Effector memory CD8-positive, alpha-beta T cell (primary cell): Measurements from ENCODE around the gene SLC29A4.
"Not testable (repeated sequence)": the region's sequence is repeated elsewhere in the genome, so short reads cannot be mapped to it uniquely, and the experiment has no call there.

Experiments used
- ATAC-seq: fragments of 150-1000 bp; cut with Tn5 transposase; replicated peaks from 2 replicates; pipeline ENCODE4 v1.10.0; 2021; ENCODE audit warnings: mild to moderate bottlenecking, moderate library complexity
- DNase-seq, 3 experiments: peaks; one replicate each; pipeline ENCODE4 v3.0.0; 2021
- H3K27ac Mint-ChIP-seq, 2 donors: one replicate each; pipeline ENCODE4 v1.8.0; 2022; ENCODE audit warnings: mild to moderate bottlenecking in 2 of 2, mixed read lengths in 2 of 2, moderate library complexity in 2 of 2
- H3K27me3 Mint-ChIP-seq, 2 donors: one replicate each; pipeline ENCODE4 v1.8.0; 2022; ENCODE audit warnings: mixed read lengths in 2 of 2
- H3K36me3 Mint-ChIP-seq: one replicate; pipeline ENCODE4 v1.8.0; 2022; ENCODE audit warnings: mild to moderate bottlenecking, moderate library complexity, mixed read lengths; ENCODE audit not compliant: insufficient read depth
- H3K4me1 Mint-ChIP-seq, 2 donors: one replicate each; pipeline ENCODE4 v1.8.0; 2022; ENCODE audit warnings: low read depth in 2 of 2, mixed read lengths in 2 of 2
- H3K4me3 Mint-ChIP-seq, 2 donors: one replicate each; pipeline ENCODE4 v1.8.0; 2022; ENCODE audit warnings: mild to moderate bottlenecking in 2 of 2, mixed read lengths in 2 of 2, moderate library complexity in 2 of 2
- H3K9me3 Mint-ChIP-seq, 2 donors: one replicate each; pipeline ENCODE4 v1.8.0; 2022; ENCODE audit warnings: mixed read lengths in 2 of 2

Gene SLC29A4

DNA sequence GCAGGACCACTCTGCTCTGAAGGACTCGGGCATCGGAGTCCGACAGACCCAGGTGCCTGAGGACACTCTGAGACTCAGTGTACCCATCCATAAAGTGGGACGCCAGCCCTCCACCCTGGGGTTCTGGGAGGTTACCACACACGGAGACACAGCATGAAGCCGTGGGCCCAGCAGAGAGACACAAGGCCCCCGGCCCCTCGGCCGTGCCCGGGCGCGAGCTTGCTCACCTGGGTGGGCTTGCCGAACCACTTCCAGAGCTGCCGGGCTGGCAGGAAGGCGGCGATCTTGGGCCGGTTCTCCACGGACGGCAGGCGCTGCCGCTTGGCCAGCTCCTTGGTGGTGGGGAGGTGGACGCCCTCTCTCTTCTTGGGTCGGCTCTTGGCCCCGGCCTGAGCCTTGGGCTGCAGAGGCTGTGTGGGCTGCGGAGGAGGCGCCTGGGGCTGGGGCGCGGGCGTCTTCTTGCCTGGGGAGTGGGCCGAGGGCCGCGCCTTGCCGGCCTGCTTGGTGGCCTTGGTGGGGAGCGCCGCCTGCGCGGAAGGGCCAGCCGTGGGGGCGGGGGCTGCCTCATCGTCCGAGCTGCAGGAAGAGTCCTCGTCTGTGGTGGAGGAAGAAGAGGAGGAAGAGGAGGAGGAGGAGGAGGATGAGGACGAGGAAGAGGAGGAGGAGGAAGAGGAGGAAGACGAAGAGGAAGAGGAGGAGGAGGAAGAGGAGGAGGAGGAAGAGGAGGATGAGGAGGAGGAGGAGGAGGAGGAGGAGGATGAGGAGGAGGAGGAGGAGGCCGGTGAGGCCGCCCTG lies 29.7 kb downstream of the SLC29A4 start:
- H3K9me3 Mint-ChIP-seq, ATAC-seq, H3K27ac Mint-ChIP-seq, H3K4me1 Mint-ChIP-seq, H3K27me3 Mint-ChIP-seq, H3K4me3 Mint-ChIP-seq, DNase-seq: not testable (repeated sequence)
- peaks cover 37% of the 10 kb centered on the region for H3K36me3 Mint-ChIP-seq

DNA sequence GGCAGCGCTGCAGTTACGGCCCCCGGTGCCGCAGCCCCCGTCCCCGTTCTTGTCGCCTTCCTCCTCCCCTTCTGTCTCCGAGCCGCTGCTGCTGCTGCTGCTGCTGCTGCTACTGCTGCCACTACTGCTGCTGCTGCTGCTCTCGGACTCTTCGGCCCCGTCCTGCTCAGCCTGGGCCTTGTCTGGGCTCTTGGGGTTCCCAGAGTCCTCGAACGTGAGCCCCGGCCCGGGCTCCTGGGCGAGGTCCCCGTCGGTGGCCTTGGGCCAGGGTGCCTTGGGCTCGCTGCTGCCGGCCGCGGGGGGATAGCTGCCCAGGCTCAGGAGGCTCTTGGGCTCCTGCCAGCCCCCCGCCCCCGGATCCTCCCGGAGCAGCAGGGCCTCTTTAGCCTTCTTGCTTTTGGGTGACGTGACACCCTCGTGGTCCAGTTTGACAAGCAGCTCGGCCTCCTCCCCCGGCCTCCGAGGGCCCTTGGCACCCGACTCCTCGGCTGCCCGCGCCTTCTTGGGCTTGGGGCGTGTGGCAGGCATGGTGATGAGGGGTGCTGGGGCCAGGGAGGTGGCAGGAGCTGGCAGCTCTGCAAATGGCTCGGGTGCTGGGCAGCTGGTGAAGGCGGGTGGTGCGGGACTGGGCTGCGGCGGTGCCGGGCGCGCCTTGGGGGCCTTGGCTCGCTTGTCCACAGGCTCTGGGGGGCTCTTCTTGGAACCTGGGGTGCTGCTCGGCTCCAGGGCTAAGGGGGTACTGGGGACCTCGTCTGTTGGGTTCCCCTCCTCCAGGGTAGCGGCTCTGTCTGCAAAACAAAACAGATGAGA lies 30.5 kb downstream of the SLC29A4 start:
- H3K27ac Mint-ChIP-seq, H3K4me1 Mint-ChIP-seq, H3K9me3 Mint-ChIP-seq, ATAC-seq, DNase-seq, H3K4me3 Mint-ChIP-seq, H3K27me3 Mint-ChIP-seq: not testable (repeated sequence)
- peaks cover 33% of the 10 kb centered on the region for H3K36me3 Mint-ChIP-seq

DNA sequence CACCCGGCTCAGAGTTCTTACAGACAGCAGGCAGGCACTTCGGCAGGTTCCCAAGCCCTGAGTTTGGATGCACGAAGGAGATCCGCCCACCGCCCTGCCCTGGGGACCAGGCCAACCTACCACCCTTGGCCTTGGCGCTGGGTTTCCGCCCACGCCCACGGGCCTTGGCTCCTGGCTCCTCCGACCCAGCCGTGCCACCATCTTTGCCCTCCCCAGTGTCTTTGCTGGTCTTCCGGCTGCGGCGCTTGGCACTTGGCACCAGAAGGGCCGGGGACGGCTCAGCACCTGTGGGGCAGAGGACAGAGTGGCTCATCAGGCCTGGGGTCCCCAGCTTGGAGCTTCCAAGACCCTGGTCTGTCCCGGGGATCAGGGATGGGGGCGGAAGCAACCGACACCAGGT lies 32.1 kb downstream of the SLC29A4 start:
- no peak overlapping the region for H3K4me3 Mint-ChIP-seq
- DNase-seq (no peak), ATAC-seq (no peak)
- no peaks in the 10 kb centered on the region for H3K4me1 Mint-ChIP-seq
- no peak overlapping the region for H3K27ac Mint-ChIP-seq
- peaks cover 0 to 8% of the 10 kb centered on the region in 2 donors for H3K9me3 Mint-ChIP-seq
- no peaks in the 10 kb centered on the region for H3K27me3 Mint-ChIP-seq
- peaks cover 44% of the 10 kb centered on the region for H3K36me3 Mint-ChIP-seq

DNA sequence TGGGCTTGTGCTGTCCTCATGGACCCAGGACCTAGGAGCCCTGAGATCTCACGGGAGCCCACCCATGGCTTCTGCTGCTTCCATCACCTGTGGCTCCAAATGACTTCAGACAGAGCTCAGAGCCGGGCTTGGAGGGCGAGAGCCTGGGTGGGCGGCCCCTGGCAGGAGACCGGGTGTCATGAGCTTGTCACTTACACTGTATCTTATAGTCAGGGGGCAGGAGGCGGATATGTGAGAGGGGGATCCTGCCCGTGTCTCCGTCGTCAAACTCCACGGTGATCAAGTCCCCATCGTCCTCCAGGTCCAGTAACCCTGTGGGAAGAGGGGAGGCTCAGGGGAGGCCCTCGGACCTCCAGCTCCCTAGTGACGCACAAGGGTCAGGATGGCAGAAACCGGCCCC lies 33.0 kb downstream of the SLC29A4 start:
- Mint-ChIP-seq H3K36me3 (peaks cover 44% of the 10 kb centered on the region), H3K9me3 (peaks cover 0 to 8% of the 10 kb centered on the region in 2 donors), H3K27me3 (no peaks in the 10 kb centered on the region), H3K4me3 (no peak overlapping the region), H3K4me1 (no peaks in the 10 kb centered on the region), H3K27ac (peak overlapping the region in 1 of 2 donors; percentile 62)
- ATAC-seq (no peak), DNase-seq (no peak)

- not testable (repeated sequence) for H3K27ac Mint-ChIP-seq
Observed at GRCh38 chr7:5318613-5319012, 35.9 kb downstream of the SLC29A4 start.

GRCh38 chr7:5320391-5320790 lies 37.6 kb downstream of the SLC29A4 start:
- no peak overlapping the region for H3K27ac Mint-ChIP-seq
- H3K36me3 Mint-ChIP-seq = peaks cover 55% of the 10 kb centered on the region
- ATAC-seq (no peak), DNase-seq (no peak)
- H3K27me3 Mint-ChIP-seq = no peaks in the 10 kb centered on the region
- no peak overlapping the region for H3K4me3 Mint-ChIP-seq
- peaks cover 0 to 8% of the 10 kb centered on the region in 2 donors for H3K9me3 Mint-ChIP-seq
- H3K4me1 Mint-ChIP-seq = peaks cover 0 to 2% of the 10 kb centered on the region in 2 donors

More at GRCh38 chr7:5318613-5319012, 35.9 kb downstream of the SLC29A4 start:
- not testable (repeated sequence) for H3K4me3 Mint-ChIP-seq, ATAC-seq, H3K4me1 Mint-ChIP-seq, H3K9me3 Mint-ChIP-seq, H3K27me3 Mint-ChIP-seq, DNase-seq
- peaks cover 53% of the 10 kb centered on the region for H3K36me3 Mint-ChIP-seq

DNA sequence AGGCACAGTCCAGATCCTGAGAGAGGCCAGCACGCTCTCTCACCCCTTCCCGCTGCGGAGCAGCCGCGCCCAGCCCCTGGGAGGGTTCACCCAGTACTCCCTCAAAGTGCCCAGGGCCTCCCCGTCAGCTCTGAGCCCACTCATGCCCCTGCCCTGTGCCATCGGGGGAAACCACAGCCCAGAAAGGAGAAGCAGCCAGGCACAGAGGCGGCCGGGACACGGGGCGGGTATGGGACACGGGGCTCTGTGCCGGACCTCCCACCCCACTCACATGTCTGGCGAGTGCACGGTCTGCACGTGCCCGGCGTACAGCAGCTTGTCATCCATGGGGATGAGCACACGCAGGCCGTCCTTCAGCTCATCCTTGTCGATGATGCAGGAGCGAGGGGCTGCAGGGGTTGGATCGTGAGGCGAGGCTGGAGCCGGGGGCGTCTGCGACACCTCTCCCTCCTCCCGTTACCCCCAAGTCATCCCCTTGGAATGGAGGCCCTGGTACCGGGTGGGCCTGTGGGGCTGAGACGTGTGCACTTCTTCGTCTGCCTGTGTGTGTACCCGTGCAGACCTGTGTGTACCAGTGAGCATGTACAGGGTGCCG lies 38.2 kb downstream of the SLC29A4 start:
- peaks cover 55% of the 10 kb centered on the region for H3K36me3 Mint-ChIP-seq
- H3K4me1 Mint-ChIP-seq = peaks cover 0 to 2% of the 10 kb centered on the region in 2 donors
- ATAC-seq (no peak), DNase-seq (no peak)
- H3K27ac Mint-ChIP-seq = no peak overlapping the region
- H3K9me3 Mint-ChIP-seq = peaks cover 0 to 8% of the 10 kb centered on the region in 2 donors
- H3K27me3 Mint-ChIP-seq = no peaks in the 10 kb centered on the region
- H3K4me3 Mint-ChIP-seq = no peak overlapping the region

DNA sequence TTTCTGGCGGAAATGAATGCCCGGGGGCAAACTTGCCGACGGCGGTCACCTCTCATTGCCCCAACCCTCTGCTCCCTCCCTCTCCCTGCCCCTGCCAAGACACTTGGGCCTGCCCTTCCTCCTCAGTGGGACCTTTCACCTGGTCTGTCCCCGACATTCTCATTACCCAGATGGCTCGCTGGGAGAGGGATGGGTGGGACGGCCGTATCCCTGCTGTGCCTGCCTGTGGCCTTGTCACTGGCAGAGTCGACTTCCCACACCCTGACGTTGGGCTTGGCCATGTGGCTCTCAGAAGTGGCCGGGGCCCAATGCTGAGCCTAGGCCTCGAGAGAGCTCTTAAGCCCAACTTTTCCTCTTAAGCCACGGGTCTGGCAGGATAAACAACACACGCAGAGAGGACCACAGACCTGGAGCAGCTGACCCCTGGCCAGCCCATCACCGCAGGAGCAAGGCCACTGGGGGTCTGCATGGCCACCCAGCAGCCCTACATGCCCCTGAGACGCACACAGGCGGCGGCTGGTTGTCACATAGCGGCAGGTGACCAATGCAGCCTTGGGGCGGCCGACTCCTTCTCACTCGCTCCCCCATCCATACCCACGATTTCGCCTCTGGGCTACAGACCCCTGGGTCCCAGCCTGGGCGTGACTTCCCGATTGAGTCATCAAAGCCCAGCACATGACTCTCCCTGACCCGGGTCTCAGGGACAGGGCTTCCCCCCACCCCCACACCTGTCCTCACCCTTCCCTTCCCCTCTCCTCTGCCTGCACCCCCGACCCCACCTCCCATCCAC lies 40.1 kb downstream of the SLC29A4 start:
- H3K27ac Mint-ChIP-seq = peak overlapping the region in 1 of 2 donors; percentile 31
- peaks cover 2 to 4% of the 10 kb centered on the region in 2 donors for H3K4me1 Mint-ChIP-seq
- peaks cover 54% of the 10 kb centered on the region for H3K36me3 Mint-ChIP-seq
- ATAC-seq (no peak), DNase-seq (no peak)
- H3K9me3 Mint-ChIP-seq = peaks cover 0 to 8% of the 10 kb centered on the region in 2 donors
- H3K4me3 Mint-ChIP-seq = no peak overlapping the region
- no peaks in the 10 kb centered on the region for H3K27me3 Mint-ChIP-seq

DNA sequence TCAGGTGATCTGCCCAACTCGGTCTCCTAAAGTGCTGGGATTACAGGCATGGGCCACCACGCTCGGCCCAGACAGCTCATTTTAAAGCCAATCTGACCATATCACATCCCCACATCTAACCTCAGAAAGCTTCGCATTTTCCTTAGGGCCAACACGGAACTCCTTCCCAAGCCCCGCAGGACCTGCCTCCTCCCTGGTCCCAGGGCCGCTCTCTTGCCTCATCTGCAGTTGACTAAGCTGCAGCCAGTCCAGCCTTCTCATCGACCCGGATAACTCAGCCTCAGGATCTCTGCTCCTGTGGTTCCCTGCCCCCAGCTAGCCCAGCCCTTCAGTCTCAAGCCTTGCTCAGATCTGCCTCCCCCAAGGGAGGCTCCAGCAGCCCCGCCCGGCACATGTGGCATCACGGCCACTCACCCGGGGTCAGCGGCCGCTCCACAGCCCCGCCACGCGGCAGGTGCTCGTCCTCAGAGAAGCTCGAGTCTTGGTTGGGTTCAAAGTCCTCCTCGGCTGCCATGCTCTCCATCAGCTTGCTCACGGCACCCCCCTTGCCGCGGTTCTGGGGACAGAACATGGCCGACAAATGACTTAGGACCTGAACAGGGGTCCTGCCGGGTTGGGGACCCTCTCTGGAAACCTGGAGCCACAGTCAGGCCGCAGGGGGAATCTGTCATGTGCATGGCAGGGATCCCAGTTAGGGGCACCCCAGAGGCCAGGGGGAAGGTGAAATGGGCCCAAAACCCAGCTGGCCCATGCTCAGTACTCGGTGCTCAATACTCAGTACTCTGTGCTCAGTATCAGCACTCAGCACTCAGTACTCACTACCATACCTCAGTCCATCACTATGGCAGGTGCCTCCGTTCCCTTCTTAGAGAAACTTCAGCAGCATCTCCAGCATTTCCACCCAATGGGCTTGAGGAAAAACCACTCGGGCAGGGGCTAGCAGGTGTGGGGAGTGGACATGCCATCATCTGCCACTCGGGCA lies 41.3 kb downstream of the SLC29A4 start:
- not testable (repeated sequence) for H3K4me3 Mint-ChIP-seq, H3K27ac Mint-ChIP-seq
- H3K36me3 Mint-ChIP-seq = peaks cover 43% of the 10 kb centered on the region

GRCh38 chr7:5324961-5325360 lies 42.2 kb downstream of the SLC29A4 start:
- DNase-seq (no peak), ATAC-seq (no peak)
- H3K27ac Mint-ChIP-seq = peak overlapping the region; percentile 44 to 93
- peaks cover 38% of the 10 kb centered on the region for H3K36me3 Mint-ChIP-seq
- H3K27me3 Mint-ChIP-seq = no peaks in the 10 kb centered on the region
- H3K4me1 Mint-ChIP-seq = peaks cover 2 to 4% of the 10 kb centered on the region in 2 donors
- no peaks in the 10 kb centered on the region for H3K9me3 Mint-ChIP-seq
- H3K4me3 Mint-ChIP-seq = no peak overlapping the region

More for the DNA sequence above, 41.3 kb downstream of the SLC29A4 start:
- not testable (repeated sequence) for ATAC-seq, DNase-seq, H3K27me3 Mint-ChIP-seq, H3K9me3 Mint-ChIP-seq, H3K4me1 Mint-ChIP-seq

GRCh38 chr7:5330288-5330687 lies 47.5 kb downstream of the SLC29A4 start:
- Mint-ChIP-seq H3K36me3 (peaks cover 34% of the 10 kb centered on the region), H3K4me1 (peaks cover 17 to 25% of the 10 kb centered on the region in 2 donors), H3K4me3 (no peak overlapping the region), H3K27me3 (no peaks in the 10 kb centered on the region), H3K27ac (no peak overlapping the region), H3K9me3 (no peaks in the 10 kb centered on the region)
- ATAC-seq (no peak), DNase-seq (no peak)

DNA sequence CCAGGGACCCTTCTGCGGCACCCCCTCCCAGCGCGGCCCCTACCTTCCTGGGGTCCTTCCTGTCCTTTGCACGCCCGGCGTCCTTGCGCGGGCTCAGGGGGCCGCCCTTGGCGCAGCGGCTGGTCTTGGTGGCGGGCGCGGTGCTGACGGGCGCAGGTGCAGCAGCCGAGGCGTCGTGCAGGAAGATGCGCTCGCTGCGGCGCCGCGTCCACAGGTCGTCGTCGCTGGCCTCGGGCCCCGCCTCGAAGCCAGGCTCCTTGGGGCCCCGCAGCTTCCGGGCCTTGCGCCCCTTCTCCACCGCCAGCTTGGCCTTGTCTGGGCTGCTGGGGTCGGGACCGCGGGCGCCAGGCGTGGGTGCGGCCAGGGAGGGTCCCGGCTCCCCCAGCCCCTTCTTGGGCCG lies 49.8 kb downstream of the SLC29A4 start:
- peaks cover 44% of the 10 kb centered on the region for H3K36me3 Mint-ChIP-seq
- peaks cover 17 to 25% of the 10 kb centered on the region in 2 donors for H3K4me1 Mint-ChIP-seq
- no peaks in the 10 kb centered on the region for H3K27me3 Mint-ChIP-seq
- H3K4me3 Mint-ChIP-seq = no peak overlapping the region
- DNase-seq (no peak), ATAC-seq (no peak)
- H3K9me3 Mint-ChIP-seq = peaks cover 0 to 7% of the 10 kb centered on the region in 2 donors
- no peak overlapping the region for H3K27ac Mint-ChIP-seq
